Activated CD4-positive, alpha-beta T cell treated with anti-CD3 and anti-CD28 coated beads for 48 hours (primary cell): ENCODE measurements around the gene ZCCHC4.

Source experiments
- DNase-seq: peaks from one replicate; pipeline ENCODE4 v3.0.0-alpha.2; 2020

ZCCHC4 gene

GRCh38 chr4:25312496-25313200 is at the start of gene ZCCHC4:
ZCCHC4 (plus strand) TSS chr4:25312774; CDS start chr4:25312810, 36 bp downstream.
- DNase-seq = peak; percentile 89

- DNase-seq = no peak
Measured at GRCh38 chr4:25271866-25272265, 40.7 kb upstream of the ZCCHC4 start.

- no peak for DNase-seq
Measured at GRCh38 chr4:25280210-25280609, 32.4 kb upstream of the ZCCHC4 start.

- no peak for DNase-seq
Measured at GRCh38 chr4:25283948-25284347, 28.6 kb upstream of the ZCCHC4 start.

- DNase-seq = no peak
Measured at GRCh38 chr4:25284466-25284865, 28.1 kb upstream of the ZCCHC4 start.

- no peak for DNase-seq
Measured at GRCh38 chr4:25290490-25291067, 22.0 kb upstream of the ZCCHC4 start.

- DNase-seq = no peak
Measured at GRCh38 chr4:25291158-25291733, 21.3 kb upstream of the ZCCHC4 start.

- no peak for DNase-seq
Measured at GRCh38 chr4:25297528-25298242, 14.9 kb upstream of the ZCCHC4 start.

GRCh38 chr4:25299476-25300203 is 12.9 kb upstream of the ZCCHC4 start:
- no peak for DNase-seq

- DNase-seq = no peak
Measured at GRCh38 chr4:25301471-25301870, 11.1 kb upstream of the ZCCHC4 start.

- DNase-seq = no peak
Measured at GRCh38 chr4:25302626-25303025, 9.9 kb upstream of the ZCCHC4 start.

- DNase-seq = no peak
Measured at GRCh38 chr4:25303578-25303977, 9.0 kb upstream of the ZCCHC4 start.

GRCh38 chr4:25306518-25307057 is 6.0 kb upstream of the ZCCHC4 start:
- no peak for DNase-seq

GRCh38 chr4:25307596-25307995 is 5.0 kb upstream of the ZCCHC4 start:
- no peak for DNase-seq

- DNase-seq = no peak
Measured at GRCh38 chr4:25308306-25308705, 4.3 kb upstream of the ZCCHC4 start.

- DNase-seq = no peak
Measured at GRCh38 chr4:25308761-25309160, 3.8 kb upstream of the ZCCHC4 start.

GRCh38 chr4:25310066-25310802 is 2.3 kb upstream of the ZCCHC4 start:
- DNase-seq = no peak

- no peak for DNase-seq
Measured at GRCh38 chr4:25310803-25311166, 1.8 kb upstream of the ZCCHC4 start.

GRCh38 chr4:25313201-25313895 is 774 bp downstream of the ZCCHC4 start:
- no peak for DNase-seq

GRCh38 chr4:25320336-25320735 is 7.8 kb downstream of the ZCCHC4 start:
- DNase-seq = no peak

GRCh38 chr4:25320773-25321172 is 8.2 kb downstream of the ZCCHC4 start:
- DNase-seq = no peak

- no peak for DNase-seq
Measured at GRCh38 chr4:25321703-25322102, 9.1 kb downstream of the ZCCHC4 start.
